Psoas muscle (tissue), 8 donors: Measurements from ENCODE around the gene FAS. TPM values are rescaled to one million over a fixed set of nuclear protein-coding genes. Genes with fewer than 3 reads are reported as not detected.
A peak's percentile ranks its signal among the peaks of the same experiment; 100 is the strongest.

Source experiments
- ATAC-seq, 4 donors: fragments of 200-7000 bp; cut with Tn5 transposase; one replicate each; pipeline ENCODE4 v1.9.1; 2020; ENCODE audit warnings: moderate library complexity in 3 of 4, mild to moderate bottlenecking in 2 of 4
- DNase-seq, 2 donors: peaks; one replicate each; pipeline ENCODE4 v3.0.0-alpha.2; 2020
- H3K27ac ChIP-seq: fragments of 200-600 bp; one replicate; pipeline ENCODE4 v1.8.0; 2022
- H3K27me3 ChIP-seq, 3 donors: fragments of 200-600 bp in 1 of 3; one replicate each; pipeline versions ENCODE4 v1.6.1 to v1.8.0; 2013 to 2022; ENCODE audit warnings: low read length in 2 of 3, mild to moderate bottlenecking in 2 of 3, moderate library complexity in 1 of 3; ENCODE audit not compliant: insufficient read depth in 3 of 3
- H3K36me3 ChIP-seq, 2 donors: fragments of 200-600 bp in 1 of 2; one replicate each; pipeline versions ENCODE4 v1.6.1 to v1.8.0; 2013 to 2022; ENCODE audit warnings: low read depth in 1 of 2, mild to moderate bottlenecking in 1 of 2, moderate library complexity in 1 of 2; ENCODE audit not compliant: insufficient read depth in 1 of 2
- H3K4me1 ChIP-seq: fragments of 200-600 bp; one replicate; pipeline ENCODE4 v1.8.0; 2022
- H3K4me3 ChIP-seq: fragments of 200-600 bp; one replicate; pipeline ENCODE4 v1.8.0; 2022; ENCODE audit warnings: mild to moderate bottlenecking
- H3K9me3 ChIP-seq: fragments of 200-600 bp; one replicate; pipeline ENCODE4 v1.8.0; 2022
- WGBS, 3 donors: extraction: QIAGEN DNeasy Blood & Tissue Kit; methylation state at CpG; one replicate each; pipeline versions ENCODE4 v1.1.6 to v1.1.7; 2013; 5-methylcytosine and 5-hydroxymethylcytosine counted together
- intact Hi-C, 2 donors: fragments of 100-400 bp; cut with DNase I; formaldehyde crosslinking; loops; one replicate each; pipeline versions ENCODE4 v1.11.0 to v1.14.2; 2022
- polyA plus RNA-seq, 3 donors: library from polyadenylated mRNA; stranded (reverse); fragments of 200-250 nt; gene quantifications; one replicate each; pipeline ENCODE4 v1.2.3, GENCODE V29; 2013
- total RNA-seq, 4 donors: library from RNA; stranded (reverse); fragmentation: NEBNext Ultra II Directional in 2 of 4; extraction: Animal tissue kit (Norgen Biotek cat#: 25700) in 2 of 4; gene quantifications; one replicate each; pipeline versions ENCODE4 v1.2.1 to v1.2.4, GENCODE V29; 2021 to 2023
- TF ChIP-seq, protein P1 (sequence below): fragments of 200-600 bp; IDR thresholded peaks from one replicate; pipeline ENCODE4 v1.8.0; 2022; ENCODE audit warnings: antibody characterized with exemption
- donor health status: healthy with polysubstance abuse.
- donor health status: DM: no; HTN: no; CAD: no; lungs with moderate emphysema.
- donor health status: Bipolar disorder and iron deficiency.
- donor health status: healthy.
- donor health status: DM: yes; HTN: yes; CAD: no.
- donor health status: DM: no; HTN: no; CAD: no.
- donor health status: DM: no; HTN: no; CAD: no.
- donor health status: DM: yes; HTN: yes; CAD: no.

Gene FAS
- total and polyA plus RNA-seq, 7 donors: 1.1 to 3.8 (median 1.6) TPM

DNA sequence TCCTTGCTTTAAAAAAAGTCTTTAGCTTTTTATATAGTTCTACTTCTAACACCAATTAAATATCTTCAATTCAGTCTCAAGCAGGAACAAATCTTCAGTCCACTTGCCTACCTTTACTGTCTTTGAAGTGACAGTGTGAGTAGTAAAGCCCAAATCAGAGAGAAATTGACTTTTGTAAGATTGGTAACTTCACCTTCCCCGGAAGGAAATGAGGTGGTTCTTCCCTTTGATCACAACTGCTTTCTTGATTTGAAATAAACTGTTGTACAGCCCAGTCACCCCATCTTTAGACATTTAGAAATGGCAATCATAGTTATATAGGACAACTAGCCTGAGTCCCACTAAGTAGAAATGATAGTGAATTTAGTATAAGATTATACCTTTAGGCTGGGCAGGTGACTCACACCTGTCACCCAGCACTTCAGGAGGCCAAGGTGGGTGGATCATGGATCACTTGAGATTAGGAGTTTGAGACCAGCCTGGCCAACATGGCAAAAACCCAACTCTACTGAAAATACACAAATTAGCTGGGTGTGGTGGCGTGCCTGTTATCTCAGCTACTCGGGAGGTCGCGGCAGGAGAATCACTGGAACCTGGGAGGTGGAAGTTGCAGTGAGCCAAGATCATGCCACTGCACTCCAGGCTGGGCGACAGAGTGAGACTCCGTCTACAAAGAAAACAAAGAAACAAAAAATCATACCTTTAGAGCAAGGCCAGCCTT lies 4.7 kb downstream of the FAS start:
- Histone ChIP-seq H3K4me1 (peaks cover 7% of the 10 kb centered on the region), H3K36me3 (no peaks in the 10 kb centered on the region), H3K9me3 (no peaks in the 10 kb centered on the region), H3K4me3 (no peak overlapping the region), H3K27ac (no peak overlapping the region), H3K27me3 (no peaks in the 10 kb centered on the region)
- DNase-seq (no peak), ATAC-seq (no peak)
- 62 to 94% (median 68%) methylated on average over 7 of the region's 7 CpGs for WGBS, 3 donors
- intact Hi-C loops: no loop called here
- TF ChIP-seq, protein P1, sequence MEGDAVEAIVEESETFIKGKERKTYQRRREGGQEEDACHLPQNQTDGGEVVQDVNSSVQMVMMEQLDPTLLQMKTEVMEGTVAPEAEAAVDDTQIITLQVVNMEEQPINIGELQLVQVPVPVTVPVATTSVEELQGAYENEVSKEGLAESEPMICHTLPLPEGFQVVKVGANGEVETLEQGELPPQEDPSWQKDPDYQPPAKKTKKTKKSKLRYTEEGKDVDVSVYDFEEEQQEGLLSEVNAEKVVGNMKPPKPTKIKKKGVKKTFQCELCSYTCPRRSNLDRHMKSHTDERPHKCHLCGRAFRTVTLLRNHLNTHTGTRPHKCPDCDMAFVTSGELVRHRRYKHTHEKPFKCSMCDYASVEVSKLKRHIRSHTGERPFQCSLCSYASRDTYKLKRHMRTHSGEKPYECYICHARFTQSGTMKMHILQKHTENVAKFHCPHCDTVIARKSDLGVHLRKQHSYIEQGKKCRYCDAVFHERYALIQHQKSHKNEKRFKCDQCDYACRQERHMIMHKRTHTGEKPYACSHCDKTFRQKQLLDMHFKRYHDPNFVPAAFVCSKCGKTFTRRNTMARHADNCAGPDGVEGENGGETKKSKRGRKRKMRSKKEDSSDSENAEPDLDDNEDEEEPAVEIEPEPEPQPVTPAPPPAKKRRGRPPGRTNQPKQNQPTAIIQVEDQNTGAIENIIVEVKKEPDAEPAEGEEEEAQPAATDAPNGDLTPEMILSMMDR: no peak

DNA sequence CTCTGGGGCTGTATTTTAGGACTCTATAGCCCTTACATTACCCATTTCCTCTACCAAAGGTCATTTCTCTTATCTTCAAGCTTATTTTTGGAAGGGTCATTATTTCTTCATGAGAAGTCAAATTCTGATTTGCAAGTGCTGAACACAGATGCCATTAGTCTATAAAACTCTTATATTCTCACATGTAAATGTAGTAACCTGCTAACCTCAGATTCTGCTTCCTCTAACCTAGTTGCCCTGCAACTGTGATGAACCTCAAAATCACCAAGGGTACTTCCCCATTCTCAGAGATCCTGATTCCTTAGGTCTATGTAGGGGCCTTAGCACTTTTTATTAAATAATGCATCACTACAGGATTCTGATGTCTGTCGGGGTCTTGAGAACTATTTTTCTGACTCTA lies 6.3 kb downstream of the FAS start:
- ATAC-seq (no peak), DNase-seq (no peak)
- 79 to 95% (median 86%) methylated on average over 1 of the region's 1 CpG for WGBS, 3 donors
- Histone ChIP-seq H3K4me1 (peaks cover 7% of the 10 kb centered on the region), H3K36me3 (no peaks in the 10 kb centered on the region), H3K27ac (no peak overlapping the region), H3K4me3 (no peak overlapping the region), H3K27me3 (no peaks in the 10 kb centered on the region), H3K9me3 (no peaks in the 10 kb centered on the region)
- intact Hi-C loops: no loop called here
- TF ChIP-seq, protein P1: no peak

DNA sequence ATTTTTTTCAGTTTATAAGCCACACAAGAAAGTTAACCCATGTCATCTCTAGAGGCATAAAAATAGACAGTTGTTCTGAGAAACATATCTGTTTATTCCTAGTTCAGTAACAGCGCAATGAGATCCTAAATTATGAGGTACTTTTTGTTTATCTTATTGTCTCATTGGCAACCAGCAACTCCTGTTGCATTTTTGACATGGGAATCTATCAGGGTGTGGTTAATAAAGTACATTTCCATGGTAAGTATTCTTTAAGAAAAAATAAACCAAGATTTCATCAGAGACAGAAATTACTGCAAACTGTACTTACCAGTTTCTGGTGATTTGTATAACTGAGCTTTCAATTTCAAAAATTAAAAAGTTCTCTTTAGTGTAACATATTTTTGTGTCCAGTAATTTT lies 9.0 kb downstream of the FAS start:
- H3K4me3 ChIP-seq: peak overlapping the region; percentile 22
- H3K27me3 ChIP-seq: no peaks in the 10 kb centered on the region
- ATAC-seq (no peak), DNase-seq (no peak)
- peaks cover 0 to 11% of the 10 kb centered on the region in 2 donors for H3K36me3 ChIP-seq
- WGBS, 3 donors: 33 to 74% (median 40%) methylated on average over 1 of the region's 1 CpG
- TF ChIP-seq, protein P1: no peak
- peak overlapping the region; percentile 26 for H3K27ac ChIP-seq
- intact Hi-C loops: no loop called here
- peaks cover 4% of the 10 kb centered on the region for H3K4me1 ChIP-seq
- H3K9me3 ChIP-seq: no peaks in the 10 kb centered on the region

DNA sequence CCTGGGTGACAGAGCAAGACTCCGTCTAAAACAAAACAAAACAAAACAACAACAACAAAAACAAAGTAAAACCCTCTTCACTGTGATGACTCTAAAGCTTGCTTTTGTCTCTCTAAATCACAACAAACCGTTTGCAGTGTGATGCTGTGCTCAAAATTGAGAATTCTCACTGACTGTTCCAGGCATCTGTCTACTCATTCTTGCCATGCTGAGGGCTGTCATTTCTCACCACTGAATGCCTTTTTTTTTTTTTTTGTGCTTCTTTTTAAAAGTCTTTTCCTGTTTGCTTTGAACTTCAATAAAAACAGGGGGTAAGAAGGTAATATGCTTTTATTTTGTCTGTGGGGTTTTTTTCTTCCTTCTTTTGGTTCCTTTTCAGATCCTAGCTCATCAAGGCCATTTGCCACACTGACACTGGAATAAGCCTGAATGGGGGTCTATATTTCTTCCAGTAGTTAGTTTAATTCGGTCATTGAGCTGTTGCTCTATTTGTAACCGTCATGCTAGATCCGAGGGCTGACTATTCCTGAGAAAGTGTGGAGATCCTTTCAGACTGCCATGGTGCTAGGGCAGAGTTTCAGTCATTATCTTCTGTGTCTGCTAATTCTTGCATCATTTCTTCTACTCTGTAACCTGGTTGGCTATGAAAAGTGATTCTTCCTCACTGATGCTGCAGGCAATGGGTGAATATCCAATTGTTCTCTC lies 10.6 kb downstream of the FAS start:
- Histone ChIP-seq H3K9me3 (no peaks in the 10 kb centered on the region), H3K27ac (no peak overlapping the region), H3K4me3 (peak overlapping the region; percentile 22), H3K27me3 (no peaks in the 10 kb centered on the region), H3K4me1 (peaks cover 4% of the 10 kb centered on the region), H3K36me3 (peaks cover 0 to 11% of the 10 kb centered on the region in 2 donors)
- WGBS, 3 donors: 29 to 51% (median 30%) methylated on average over 5 of the region's 5 CpGs
- no peak for ATAC-seq
- DNase-seq: no peak
- TF ChIP-seq, protein P1: no peak
- intact Hi-C loops: no loop called here
